ENCODE measurements around the gene KRT28.

GRCh38 chr17:40806131-40806530, 6.4 kb upstream of the KRT28 start:
- TF ChIP-seq CTCF (conservative IDR thresholded peaks at IDR 0.05) (no peak), EZH2 (IDR thresholded peaks at IDR 0.05; ENCODE audit: low read depth) (no peak)

Data from PC-9 (cell line).